HG02610 (cell line): ENCODE results near the gene ATF7IP.
A peak's percentile ranks its signal among the peaks of the same experiment; 100 is the strongest.

ENCODE experiments used
- ATAC-seq: cut with Tn5 transposase; IDR thresholded peaks from one replicate; pipeline ENCODE4 v1.9.1; 2021; ENCODE audit warnings: mild to moderate bottlenecking, moderate library complexity; ENCODE audit not compliant: unreplicated experiment

ATF7IP gene

DNA sequence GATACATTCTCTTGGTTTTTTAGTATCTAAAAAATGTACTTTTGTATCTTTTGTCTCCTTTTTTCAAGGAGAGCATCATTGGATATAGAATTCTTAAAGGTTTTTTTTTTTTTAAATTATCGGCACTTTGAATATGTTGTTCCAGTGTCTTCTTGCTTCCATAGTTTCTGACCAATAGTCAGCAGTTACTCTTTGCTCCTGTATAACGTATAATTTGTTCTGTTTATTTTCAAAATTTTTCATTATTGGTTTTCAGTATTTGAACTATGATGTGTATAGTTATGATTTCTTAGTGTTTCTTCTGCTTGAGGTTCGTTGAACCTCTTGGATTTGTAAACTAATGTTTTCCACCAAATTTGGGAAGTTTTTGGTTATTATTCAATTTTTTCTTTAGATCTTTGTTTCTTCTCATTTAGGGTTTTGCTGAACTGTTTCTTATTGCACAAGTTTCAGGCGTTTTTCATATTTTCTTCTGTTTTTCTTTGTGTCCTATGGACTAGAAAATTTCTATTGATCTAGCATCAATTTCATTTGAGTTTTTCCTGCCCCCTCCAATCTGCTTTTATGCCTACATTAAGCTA, 108.3 kb downstream of the ATF7IP start:
- no peak for ATAC-seq

GRCh38 chr12:14479004-14479403, 113.5 kb downstream of the ATF7IP start:
- no peak for ATAC-seq

DNA sequence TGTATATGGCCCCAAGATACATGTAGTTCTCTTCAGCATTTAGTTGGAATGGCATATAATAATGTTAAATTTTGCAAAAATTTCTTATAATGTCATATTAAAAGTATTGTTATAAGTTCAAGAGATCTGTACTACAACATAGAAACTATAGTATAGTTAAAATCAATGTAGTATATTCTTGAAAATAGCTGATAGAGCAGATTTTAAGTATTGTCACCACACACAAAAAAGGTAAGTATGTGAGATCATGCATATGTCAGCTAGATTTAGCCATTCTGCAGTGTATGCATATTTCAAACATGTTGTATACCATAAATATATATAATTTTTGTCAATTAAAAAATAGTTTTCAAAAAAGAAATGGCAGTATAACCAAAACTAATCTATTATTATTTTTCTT, 115.7 kb downstream of the ATF7IP start:
- no peak for ATAC-seq

- ATAC-seq = no peak
Observed at GRCh38 chr12:14482361-14482760, 116.9 kb downstream of the ATF7IP start.

DNA sequence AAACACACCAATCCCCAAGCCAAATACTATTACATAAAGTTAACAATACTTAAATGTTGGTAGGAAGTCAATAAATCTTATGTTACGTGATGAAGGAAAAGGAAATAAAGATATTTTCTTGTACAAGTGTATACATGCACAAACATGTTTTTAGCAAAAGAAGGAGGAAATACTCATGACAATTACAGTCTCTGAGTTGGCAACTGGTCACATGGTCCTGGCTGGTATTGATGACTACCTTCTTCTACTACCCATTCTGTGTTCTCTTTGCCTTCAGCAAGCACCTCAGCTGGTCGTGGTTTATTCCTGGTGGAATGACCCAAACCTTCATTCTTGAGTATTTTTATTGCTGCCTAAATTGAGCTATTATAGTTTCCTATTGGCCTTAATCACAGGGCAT, 117.4 kb downstream of the ATF7IP start:
- no peak for ATAC-seq

DNA sequence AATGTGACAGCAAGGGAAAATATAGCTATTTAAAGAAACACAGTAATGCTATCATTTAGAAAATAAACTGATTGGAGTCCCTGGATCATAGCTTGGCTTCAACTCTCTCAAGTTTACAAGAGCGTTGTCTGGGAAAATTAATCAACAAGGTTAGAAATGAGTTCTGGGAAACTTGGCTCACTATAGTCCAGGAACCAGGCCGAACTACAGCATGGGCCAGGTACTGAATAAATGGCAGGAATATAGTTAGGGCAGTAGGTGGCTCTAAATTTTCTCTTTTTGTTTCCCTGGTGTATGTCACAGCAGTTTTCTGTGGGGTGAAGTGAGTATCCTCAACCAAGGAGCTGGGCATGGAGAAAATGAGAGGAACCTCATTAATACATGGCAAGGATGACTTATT, 129.8 kb downstream of the ATF7IP start:
- no peak for ATAC-seq

DNA sequence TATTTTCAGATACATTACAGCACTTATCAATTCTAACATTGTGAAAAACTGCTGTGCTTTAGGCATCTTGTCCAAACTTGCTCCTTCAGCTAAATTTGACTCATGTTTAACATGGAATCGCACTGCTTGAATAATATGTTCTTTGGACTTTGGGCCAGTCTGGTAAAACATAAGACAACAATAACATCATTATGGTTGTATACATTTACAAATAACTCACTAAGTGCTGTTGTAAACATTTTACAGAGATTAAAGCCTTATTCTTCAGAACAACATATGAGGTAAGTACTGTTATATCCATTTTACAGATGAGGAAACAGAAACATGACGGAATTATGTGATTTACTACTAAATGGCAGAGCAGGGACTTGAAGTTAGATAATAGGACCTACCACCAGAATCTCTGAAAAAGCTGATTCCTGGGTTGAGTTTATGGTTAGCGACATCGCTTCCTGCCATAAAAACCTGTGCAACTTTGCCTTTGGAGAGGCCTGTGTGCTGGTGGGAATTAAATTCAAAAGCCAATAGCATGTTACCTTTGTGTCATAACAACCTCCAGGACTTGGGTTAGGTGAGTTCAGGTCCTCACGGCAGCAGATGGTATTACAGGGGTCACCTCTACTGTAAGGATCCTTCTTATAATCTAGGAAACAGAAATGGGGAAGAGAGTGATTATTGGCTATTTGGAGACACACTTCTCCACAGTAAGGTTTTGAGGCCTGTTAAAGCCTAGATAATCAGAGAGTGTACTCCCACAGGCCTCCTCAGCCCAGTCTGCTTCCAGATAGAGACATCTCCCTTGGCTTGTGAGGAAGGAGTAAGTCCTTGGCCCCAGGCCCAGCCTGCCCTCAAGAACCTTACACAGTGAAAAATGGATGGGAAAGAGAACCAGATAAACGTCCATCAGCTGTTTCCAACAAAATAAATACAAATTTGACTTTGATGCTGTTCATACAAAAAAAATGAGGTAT, 140.4 kb downstream of the ATF7IP start:
- no peak for ATAC-seq

GRCh38 chr12:14510574-14510973, 145.1 kb downstream of the ATF7IP start:
- ATAC-seq = no peak

DNA sequence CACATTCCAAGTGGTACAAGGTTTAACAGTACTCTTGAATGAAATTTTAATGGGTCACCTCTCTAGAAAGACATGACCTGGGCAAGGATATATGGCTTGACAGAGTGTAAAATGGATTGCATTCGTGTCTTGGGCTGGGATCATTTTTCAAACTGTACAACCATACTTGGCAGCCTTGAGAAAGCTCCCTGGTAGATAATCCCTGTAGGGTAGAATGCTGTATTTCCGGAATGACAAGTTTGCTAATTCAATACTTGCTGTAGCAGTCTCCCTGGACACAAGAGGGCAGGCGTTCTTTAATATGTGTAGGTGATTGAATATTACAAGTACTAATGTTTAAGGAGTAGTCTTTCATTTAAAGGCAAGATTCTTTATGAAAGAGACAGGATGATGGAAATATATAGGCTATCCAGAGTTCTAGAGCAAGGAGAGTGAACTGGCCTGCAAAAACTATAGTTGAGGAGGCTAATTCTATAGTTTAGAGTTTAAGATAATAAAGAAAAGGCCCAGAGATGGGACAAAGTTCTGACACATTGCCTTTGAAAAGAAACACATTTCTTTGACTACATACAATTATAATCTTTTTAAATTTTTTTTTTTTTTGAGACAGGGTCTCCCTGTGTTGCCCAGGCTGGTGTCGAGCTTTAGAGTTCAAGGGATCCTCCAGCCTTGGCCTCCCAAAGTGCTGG, 148.8 kb downstream of the ATF7IP start:
- no peak for ATAC-seq

GRCh38 chr12:14514946-14515345, 149.5 kb downstream of the ATF7IP start:
- ATAC-seq = no peak

GRCh38 chr12:14521822-14522221, 156.3 kb downstream of the ATF7IP start:
- no peak for ATAC-seq

DNA sequence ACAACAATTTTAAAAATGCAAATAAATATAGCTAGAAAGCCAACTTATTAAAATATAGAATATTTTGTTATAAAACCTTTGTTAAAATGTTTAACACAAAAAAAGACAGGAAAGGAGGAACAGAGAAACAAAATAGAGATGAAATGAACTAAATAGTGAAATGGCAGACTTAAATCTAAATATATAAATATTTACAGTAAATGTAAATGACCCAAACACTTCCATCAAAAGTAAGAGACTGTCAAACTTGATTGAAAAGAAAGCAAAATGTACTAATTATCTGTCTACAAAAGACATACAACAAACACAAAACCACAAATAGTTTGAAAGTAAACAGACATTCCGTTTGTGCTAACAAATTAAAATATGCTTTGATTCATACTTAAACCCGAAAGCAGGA, 160.5 kb downstream of the ATF7IP start:
- ATAC-seq = no peak

GRCh38 chr12:14532152-14532551, 166.7 kb downstream of the ATF7IP start:
- no peak for ATAC-seq

GRCh38 chr12:14537088-14537487, 171.6 kb downstream of the ATF7IP start:
- ATAC-seq = no peak

DNA sequence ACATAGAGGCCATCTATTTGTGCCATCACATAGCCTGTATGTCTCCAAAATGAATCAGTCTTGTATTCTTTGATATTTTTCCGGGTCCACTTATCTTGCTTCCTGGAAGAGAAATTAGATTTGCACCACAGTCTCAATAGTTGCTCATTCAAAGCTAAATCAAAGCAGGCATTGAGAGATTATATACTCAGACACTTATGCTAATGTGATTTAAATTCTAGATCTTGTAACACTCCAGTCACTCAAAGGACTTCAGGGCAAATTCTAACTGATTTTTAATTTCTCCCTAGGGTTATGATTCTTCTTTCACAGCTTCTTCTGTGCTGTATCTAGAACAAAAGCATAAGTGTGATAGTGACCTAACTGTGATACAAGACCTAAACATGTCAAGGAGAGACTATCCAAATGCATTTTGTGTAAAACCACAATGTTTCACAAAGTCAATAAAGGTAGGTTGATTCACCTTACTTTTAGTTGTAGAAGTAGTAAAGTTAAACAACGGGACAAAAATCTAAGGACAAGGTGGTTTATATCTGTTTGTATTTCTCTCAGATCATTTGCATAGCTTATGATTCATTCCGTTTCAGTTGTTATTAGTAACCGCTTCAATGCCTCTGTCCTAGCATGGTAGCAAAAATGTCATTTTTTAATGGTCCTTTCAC, 175.4 kb downstream of the ATF7IP start:
- ATAC-seq = peak; percentile 46

DNA sequence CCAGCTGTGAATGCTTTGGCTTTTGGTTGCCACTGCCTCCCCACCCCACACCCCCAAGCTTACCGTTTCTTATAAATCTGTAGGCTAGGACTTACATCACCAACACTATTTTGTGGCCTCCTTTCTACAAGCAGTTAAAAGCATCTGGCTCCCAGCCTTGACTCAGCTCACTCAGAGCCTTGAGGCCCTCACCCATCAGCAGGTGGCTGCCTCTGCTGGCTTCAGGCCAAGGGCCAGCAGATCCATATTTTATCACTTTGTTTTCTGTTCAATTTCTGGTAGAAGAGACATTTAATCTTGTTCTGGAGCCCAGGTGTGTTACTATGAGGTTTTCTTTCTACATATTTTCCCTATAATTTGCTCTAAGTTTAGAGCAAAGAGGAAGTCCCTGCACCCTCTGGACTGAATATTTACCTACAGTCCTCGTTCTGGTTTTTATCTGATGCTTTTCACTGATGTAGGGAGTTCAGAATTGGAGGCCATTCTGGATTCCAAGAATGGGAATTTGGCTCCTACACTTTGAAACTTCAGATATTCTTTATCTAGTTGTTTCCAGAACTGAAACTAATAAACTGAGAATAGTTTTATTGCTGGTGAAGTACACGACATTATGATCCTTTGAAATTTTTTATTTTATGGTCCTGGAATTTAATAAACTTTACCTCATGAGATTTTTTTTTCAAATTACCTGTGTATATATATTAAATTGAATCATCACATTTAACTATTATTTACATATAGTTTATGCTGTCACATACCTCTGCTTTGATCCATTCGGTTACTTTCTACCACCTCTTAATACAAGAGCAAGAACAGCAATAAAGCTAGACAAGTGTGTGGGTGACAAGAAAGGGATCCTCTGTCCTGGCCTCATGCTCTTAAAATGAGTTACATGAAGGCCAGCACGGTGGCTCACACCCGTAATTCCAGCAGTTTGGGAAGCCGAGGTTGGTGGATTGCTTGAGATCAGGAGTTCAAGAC, 180.0 kb downstream of the ATF7IP start:
- ATAC-seq = no peak

DNA sequence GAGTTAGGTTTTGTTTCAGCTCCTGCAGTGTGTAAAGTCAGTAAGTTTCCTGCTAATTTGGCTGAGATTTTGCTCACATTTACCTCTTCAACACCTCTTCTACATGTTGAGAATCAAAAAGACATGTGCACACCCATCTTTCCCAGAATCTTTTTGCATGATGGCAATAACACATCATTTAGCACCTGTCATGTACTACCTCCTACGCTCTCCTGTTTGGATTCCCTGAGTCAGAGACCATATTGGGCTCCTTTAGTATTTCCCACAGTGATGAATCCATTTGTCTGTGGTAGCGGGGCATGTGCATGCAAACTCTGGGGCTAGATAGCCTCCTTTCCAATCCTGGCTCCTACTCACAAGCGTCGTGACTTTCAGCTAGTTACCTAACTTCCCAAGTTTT, 182.1 kb downstream of the ATF7IP start:
- ATAC-seq = no peak

DNA sequence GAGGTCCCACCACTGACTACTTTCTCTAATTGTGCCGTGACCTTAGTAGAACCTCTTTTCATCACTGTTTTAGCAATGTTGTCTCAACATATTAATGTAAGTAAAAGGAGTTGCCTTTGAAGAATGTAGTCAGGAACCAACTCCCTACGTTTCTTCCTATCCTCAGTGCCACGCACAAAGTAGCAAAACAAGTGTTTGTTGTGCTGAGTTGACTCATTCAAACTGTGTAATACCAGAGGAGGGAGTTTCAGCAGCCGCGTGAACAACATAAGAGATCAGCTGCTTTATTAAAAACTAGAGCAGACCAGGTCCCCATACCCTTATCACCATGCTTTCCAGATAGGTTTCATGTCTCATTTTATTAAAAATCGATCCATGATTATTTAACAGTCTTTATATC, 183.1 kb downstream of the ATF7IP start:
- no peak for ATAC-seq
